GM23248 (cell line): ENCODE measurements around the gene RALA. TPM values are rescaled to one million over a fixed set of nuclear protein-coding genes. Genes with fewer than 3 reads are reported as not detected.

ENCODE experiments used
- DNase-seq: peaks from one replicate; pipeline ENCODE4 v3.0.0-alpha.2; 2015
- H2AFZ ChIP-seq: fragments of 200-600 bp; sonication (generic); 2 replicates; pipeline ENCODE4 v1.6.1; 2016; ENCODE audit warnings: antibody characterized with exemption
- H3F3A ChIP-seq: fragments of 200-600 bp; sonication (generic); 2 replicates; pipeline ENCODE4 v1.6.1; 2016; ENCODE audit warnings: mild to moderate bottlenecking, antibody characterized with exemption, mixed run types; ENCODE audit not compliant: insufficient read depth
- H3K27ac ChIP-seq: fragments of 200-600 bp; sonication (generic); 2 replicates; pipeline ENCODE4 v1.5.1; 2016; ENCODE audit warnings: mild to moderate bottlenecking
- H3K27me3 ChIP-seq: fragments of 200-600 bp; sonication (generic); replicated peaks from 2 replicates; pipeline ENCODE4 v1.6.1; 2016; ENCODE audit warnings: mild to moderate bottlenecking; ENCODE audit not compliant: insufficient read depth
- H3K36me3 ChIP-seq: fragments of 200-600 bp; sonication (generic); 2 replicates; pipeline ENCODE4 v1.6.1; 2016; ENCODE audit warnings: low read depth, mild to moderate bottlenecking
- H3K4me1 ChIP-seq: fragments of 200-600 bp; sonication (generic); 2 replicates; pipeline ENCODE4 v1.6.1; 2016; ENCODE audit warnings: mild to moderate bottlenecking; ENCODE audit not compliant: insufficient read depth
- H3K4me2 ChIP-seq: fragments of 200-600 bp; sonication (generic); one replicate; pipeline ENCODE4 v1.6.1; 2016; ENCODE audit warnings: mild to moderate bottlenecking; ENCODE audit not compliant: unreplicated experiment
- H3K4me3 ChIP-seq: fragments of 200-600 bp; sonication (generic); 2 replicates; pipeline ENCODE4 v1.5.1; 2016; ENCODE audit warnings: mild to moderate bottlenecking
- H3K79me2 ChIP-seq: fragments of 200-600 bp; sonication (generic); 2 replicates; pipeline ENCODE4 v1.6.1; 2016; ENCODE audit warnings: mild to moderate bottlenecking; ENCODE audit not compliant: insufficient read depth
- H3K9ac ChIP-seq: fragments of 200-600 bp; sonication (generic); 2 replicates; pipeline ENCODE4 v1.6.1; 2016; ENCODE audit warnings: mild to moderate bottlenecking
- H3K9me2 ChIP-seq: fragments of 200-600 bp; sonication (generic); 2 replicates; pipeline ENCODE4 v1.6.1; 2016; ENCODE audit warnings: mixed run types, mild to moderate bottlenecking, moderate library complexity; ENCODE audit not compliant: insufficient read depth
- H3K9me3 ChIP-seq: fragments of 200-600 bp; sonication (generic); one replicate; pipeline ENCODE4 v1.6.1; 2017; ENCODE audit warnings: low read depth
- H4K20me1 ChIP-seq: fragments of 200-600 bp; sonication (generic); 2 replicates; pipeline ENCODE4 v1.6.0; 2016; ENCODE audit not compliant: insufficient read depth
- EZH2 ChIP-seq: fragments of 200-600 bp; sonication (generic); IDR thresholded peaks from 2 replicates; pipeline ENCODE4 v1.6.1; 2018; ENCODE audit warnings: antibody characterized with exemption, mild to moderate bottlenecking; ENCODE audit not compliant: insufficient read depth, poor library complexity, severe bottlenecking
- EZH2phosphoT487 ChIP-seq: fragments of 200-600 bp; sonication (generic); IDR thresholded peaks from 2 replicates; pipeline ENCODE4 v1.6.1; 2018; ENCODE audit warnings: antibody characterized with exemption, moderate library complexity, mild to moderate bottlenecking, low read depth; ENCODE audit not compliant: insufficient read depth
- WGBS, 2 experiments: methylation state at CpG; one replicate each; pipeline ENCODE4 v1.1.6; 2015 to 2017; ENCODE audit warnings: low lambda C conversion rate in 2 of 2, low coverage in 1 of 2; ENCODE audit errors: missing lambda C conversion rate in 2 of 2; 5-methylcytosine and 5-hydroxymethylcytosine counted together
- in situ Hi-C: fragments of 300-500 bp; cut with MboI; formaldehyde crosslinking; loops from 2 replicates; pipeline ENCODE4 v1.15.0; 2020
- polyA plus RNA-seq: library from polyadenylated mRNA; unstranded; fragments of >200 nt; fragmentation: Nextera tagmentation; extraction: Ambion mirVana; gene quantifications from 2 replicates; pipeline ENCODE4 v1.2.1, GENCODE V29; 2016
- total RNA-seq: library from RNA; depleted of rRNA; stranded (reverse); fragments of >200 nt; shearing (Covaris generic); gene quantifications from 2 replicates; pipeline ENCODE4 v1.2.3, GENCODE V29; 2014; rRNA removed

RALA gene, protein sequence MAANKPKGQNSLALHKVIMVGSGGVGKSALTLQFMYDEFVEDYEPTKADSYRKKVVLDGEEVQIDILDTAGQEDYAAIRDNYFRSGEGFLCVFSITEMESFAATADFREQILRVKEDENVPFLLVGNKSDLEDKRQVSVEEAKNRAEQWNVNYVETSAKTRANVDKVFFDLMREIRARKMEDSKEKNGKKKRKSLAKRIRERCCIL
- total RNA-seq (21.7 and 23.1 TPM in 2 replicates), polyA plus RNA-seq (79.2 and 82.8 TPM in 2 replicates)

GRCh38 chr7:39623047-39623731 is at the start of gene RALA:
Gene RALA, plus strand, starts transcription at chr7:39623572. Its CDS starts 63,096 bp downstream, at chr7:39686668.
- H4K20me1 ChIP-seq = no peaks in the 10 kb centered on the region
- H3F3A ChIP-seq = peaks cover 51% of the 10 kb centered on the region
- H3K4me2 ChIP-seq = peak within 1 kb of the TSS; percentile 92
- WGBS, 2 experiments = 1 to 4% methylated on average over 31 to 35 of the region's 56 CpGs
- H3K27ac ChIP-seq = peak within 1 kb of the TSS; percentile 97
- 0 out of 2 replicates have a peak, but pooled peaks cover 3% of the 10 kb centered on the region for H3K9me2 ChIP-seq
- peak within 1 kb of the TSS; percentile 69 for H2AFZ ChIP-seq
- no peaks in the 10 kb centered on the region for H3K36me3 ChIP-seq
- peak within 1 kb of the TSS; percentile 96 for H3K9ac ChIP-seq
- peaks cover 57% of the 10 kb centered on the region for H3K79me2 ChIP-seq
- in situ Hi-C loops = no loop called here
- H3K9me3 ChIP-seq = no peaks in the 10 kb centered on the region
- DNase-seq = peak; percentile 95
- TF ChIP-seq EZH2phosphoT487 = no peak
- no peak for TF ChIP-seq EZH2
- H3K4me3 ChIP-seq = peak within 1 kb of the TSS; percentile 95
- no peaks in the 10 kb centered on the region for H3K27me3 ChIP-seq
- peaks cover 59% of the 10 kb centered on the region for H3K4me1 ChIP-seq

DNA sequence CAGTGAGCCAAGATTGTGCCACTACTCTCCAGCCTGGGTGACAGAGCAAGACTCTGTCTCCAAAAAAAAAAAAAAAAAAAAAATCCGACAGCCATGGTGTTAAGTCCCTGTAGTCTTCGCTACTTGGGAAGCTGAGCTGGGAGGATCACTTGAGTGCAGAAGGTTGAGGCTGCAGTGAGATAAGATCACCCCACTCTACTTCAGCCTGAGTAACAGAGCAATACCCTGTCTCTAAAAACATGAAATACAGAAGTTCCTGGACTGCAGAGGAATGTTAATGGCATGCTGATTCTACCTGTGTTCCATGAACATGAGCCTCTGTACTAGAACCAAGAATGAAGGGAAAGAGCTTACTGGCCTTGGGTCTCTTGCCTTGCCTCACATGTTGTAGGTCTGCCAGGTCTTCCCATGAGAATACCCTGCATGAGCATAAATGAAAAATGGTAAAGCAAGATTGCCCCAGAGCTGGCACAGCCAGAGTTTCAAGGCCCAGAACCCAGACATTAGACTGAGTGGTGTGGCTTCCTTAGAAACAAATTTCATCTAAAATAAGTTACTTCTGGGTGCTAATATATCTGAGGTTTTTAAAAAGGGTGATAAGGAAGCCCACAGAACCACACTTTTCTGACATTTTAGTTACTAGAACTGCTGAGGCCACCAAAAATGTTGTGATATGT is 48.6 kb upstream of the RALA start:
- no peak overlapping the region for H3K4me3 ChIP-seq
- peaks cover 11% of the 10 kb centered on the region; the same call in 1 of the 2 replicates for H3K79me2 ChIP-seq
- 97 to 100% methylated on average over 2 of the region's 2 CpGs for WGBS, 2 experiments
- no peaks in the 10 kb centered on the region for H3K4me1 ChIP-seq
- H2AFZ ChIP-seq = no peak overlapping the region
- no peaks in the 10 kb centered on the region for H3K9me2 ChIP-seq
- H3K4me2 ChIP-seq = no peak overlapping the region
- no peak overlapping the region for H3K27ac ChIP-seq
- H4K20me1 ChIP-seq = no peaks in the 10 kb centered on the region
- peaks cover 19% of the 10 kb centered on the region; the same call in 1 of the 2 replicates for H3F3A ChIP-seq
- TF ChIP-seq EZH2 (no peak), EZH2phosphoT487 (no peak)
- no peaks in the 10 kb centered on the region for H3K9me3 ChIP-seq
- H3K27me3 ChIP-seq = no peaks in the 10 kb centered on the region
- peaks cover 21% of the 10 kb centered on the region for H3K36me3 ChIP-seq
- H3K9ac ChIP-seq = no peak overlapping the region
- in situ Hi-C loops = loop anchor here (25.0 kb wide), 1 partner anchor 487 kb away; no protein-coding TSS in a partner anchor
- DNase-seq = no peak

DNA sequence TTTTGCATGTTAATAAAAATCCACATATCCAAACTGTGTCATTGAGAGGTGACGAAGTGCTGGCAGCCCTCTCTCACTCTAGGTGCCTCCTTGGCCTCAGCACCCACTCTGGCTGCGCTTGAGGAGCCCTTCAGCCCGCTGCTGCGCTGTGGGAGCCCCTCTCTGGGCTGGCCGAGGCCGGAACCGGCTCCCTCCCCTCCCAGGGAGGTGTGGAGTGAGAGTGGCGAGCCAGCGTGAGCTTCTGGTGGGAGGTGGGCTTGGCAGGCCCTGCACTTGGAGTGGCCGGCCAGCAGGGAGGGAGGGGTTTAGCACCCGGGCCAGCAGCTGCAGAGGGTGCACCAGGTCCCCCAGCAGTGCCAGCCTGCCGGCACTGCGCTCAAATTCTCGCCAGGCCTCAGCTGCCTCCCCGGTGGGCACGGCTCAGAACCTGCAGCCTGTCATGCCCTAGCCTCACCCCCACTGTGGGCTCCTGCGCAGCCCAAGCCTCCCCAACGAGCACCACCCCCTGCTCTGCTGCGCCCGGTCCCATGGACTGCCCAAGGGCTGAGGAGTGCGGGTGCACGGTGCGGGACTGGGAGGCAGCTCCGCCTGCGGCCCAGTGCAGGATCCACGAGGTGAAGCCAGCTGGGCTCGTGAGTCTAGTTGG is 46.0 kb upstream of the RALA start:
- Histone ChIP-seq H3K9me2 (no peaks in the 10 kb centered on the region), H3K4me1 (no peaks in the 10 kb centered on the region), H2AFZ (no peak overlapping the region), H3K9me3 (no peaks in the 10 kb centered on the region), H3K4me2 (no peak overlapping the region), H3K27me3 (no peaks in the 10 kb centered on the region), H4K20me1 (no peaks in the 10 kb centered on the region), H3K36me3 (peaks cover 11% of the 10 kb centered on the region), H3K27ac (no peak overlapping the region), H3F3A (peaks cover 17% of the 10 kb centered on the region; the same call in 1 of the 2 replicates), H3K9ac (no peak overlapping the region), H3K79me2 (no peaks in the 10 kb centered on the region), H3K4me3 (no peak overlapping the region)
- in situ Hi-C loops = loop anchor here (25.0 kb wide), 1 partner anchor 485 kb away; no protein-coding TSS in a partner anchor
- WGBS, 2 experiments = 92% methylated on average over 25 to 26 of the region's 27 CpGs
- TF ChIP-seq EZH2phosphoT487 (no peak), EZH2 (no peak)
- DNase-seq = no peak
